Fibroblast of peridontal ligament (primary cell): Measurements from ENCODE around the gene ADARB2.
"Not testable (repeated sequence)": the region's sequence is repeated elsewhere in the genome, so short reads cannot be mapped to it uniquely, and the experiment has no call there.

Experiments used
- DNase-seq: peaks from one replicate; pipeline ENCODE4 v3.0.0-alpha.2; 2010; ENCODE audit errors: extremely low read depth

The ADARB2 gene

DNA sequence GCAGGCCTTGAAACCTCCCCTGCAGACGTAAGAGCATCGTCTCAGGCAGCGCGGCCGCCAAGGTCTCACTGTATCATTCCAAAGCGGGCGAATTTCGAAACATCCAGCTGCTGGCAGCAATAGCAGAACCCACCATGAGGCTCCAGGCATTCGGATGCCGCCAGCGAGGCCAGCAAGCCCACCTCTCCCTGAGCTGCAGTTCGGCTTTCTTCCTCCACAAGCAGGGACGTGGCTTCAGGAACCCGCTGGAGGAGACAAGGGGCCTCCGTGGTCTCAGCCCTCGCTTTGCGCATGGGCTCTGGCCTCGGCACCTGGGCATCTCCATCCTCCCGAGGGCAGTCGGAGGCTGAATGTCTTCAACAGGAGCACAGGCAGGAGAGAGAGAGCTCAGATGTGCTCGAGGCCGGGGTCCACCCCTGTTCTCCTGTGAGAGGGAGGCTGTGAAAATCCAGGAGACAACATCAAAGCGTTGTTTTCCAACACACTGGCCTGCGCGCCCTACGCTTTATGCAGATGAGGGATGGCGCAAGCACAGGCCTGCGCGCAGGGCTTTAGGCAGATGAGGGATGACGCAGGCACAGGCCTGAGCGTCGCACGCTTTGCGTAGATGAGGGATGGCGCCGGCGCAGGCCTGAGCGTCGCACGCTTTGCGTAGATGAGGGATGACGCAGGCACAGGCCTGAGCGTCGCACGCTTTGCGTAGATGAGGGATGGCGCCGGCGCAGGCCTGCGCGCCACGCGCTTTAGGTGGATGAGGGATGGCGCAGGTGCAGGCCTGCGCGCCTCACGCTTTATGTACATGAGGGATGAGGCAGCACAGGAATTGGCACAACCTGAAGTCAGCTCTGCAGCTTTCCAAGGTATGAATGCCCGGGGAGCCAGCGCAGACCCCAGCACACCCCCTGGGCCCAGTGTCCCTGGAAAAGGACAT is 577.9 kb downstream of the ADARB2 start:
- DNase-seq = no peak

DNA sequence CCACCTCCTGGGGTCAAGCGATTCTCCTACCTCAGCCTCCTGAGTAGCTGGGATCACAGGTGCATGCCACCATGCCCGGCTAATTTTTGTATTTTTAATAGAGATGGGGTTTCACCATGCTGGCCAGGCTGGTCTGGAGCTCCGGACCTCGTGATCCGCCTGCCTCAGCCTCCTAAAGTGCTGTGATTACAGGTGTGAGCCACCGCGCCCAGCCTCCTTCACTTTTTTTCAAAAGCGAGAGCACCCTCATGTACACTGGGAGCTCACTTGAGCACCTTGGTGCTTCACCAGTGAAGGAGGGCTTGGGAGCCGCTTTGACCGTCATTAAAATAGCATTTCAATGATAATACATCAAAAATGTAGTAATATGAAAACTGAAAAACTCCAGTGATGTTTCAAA is 578.8 kb downstream of the ADARB2 start:
- not testable (repeated sequence) for DNase-seq

DNA sequence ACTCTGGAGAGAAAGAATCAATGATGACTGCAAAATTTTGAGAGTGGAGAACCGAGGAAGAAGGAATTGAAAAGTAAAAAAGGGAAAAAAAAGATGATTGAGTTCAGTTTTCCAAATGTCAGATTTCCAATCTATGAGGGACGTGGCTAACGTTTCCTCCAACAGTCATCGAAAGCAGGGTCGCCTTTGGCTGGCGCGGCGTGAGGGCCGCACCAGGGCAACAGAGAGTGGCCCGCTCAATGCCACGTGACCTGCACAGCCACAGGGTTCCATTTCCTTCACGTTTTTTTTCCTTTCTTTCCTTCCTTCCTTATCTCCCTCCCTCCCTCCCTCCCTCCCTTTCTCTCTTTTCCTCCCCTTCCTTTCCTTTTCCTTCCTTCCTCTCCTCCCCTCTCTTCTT is 579.3 kb downstream of the ADARB2 start:
- no peak for DNase-seq

DNA sequence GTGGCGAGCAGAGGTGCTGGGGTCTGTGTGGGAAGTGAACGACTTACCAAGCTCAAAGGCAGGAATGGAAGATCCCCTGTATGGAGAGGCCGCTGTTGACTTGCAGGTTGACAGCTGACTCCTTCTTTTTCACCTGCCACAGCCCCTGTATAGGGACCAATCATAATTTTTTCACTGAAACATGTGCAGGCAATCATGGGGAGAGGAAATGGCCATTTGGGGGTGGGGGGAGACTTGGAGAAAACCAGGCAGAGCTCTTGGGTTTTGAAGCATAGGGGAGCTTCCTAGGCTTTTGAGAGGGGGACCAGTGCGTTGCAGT is 579.8 kb downstream of the ADARB2 start:
- no peak for DNase-seq

DNA sequence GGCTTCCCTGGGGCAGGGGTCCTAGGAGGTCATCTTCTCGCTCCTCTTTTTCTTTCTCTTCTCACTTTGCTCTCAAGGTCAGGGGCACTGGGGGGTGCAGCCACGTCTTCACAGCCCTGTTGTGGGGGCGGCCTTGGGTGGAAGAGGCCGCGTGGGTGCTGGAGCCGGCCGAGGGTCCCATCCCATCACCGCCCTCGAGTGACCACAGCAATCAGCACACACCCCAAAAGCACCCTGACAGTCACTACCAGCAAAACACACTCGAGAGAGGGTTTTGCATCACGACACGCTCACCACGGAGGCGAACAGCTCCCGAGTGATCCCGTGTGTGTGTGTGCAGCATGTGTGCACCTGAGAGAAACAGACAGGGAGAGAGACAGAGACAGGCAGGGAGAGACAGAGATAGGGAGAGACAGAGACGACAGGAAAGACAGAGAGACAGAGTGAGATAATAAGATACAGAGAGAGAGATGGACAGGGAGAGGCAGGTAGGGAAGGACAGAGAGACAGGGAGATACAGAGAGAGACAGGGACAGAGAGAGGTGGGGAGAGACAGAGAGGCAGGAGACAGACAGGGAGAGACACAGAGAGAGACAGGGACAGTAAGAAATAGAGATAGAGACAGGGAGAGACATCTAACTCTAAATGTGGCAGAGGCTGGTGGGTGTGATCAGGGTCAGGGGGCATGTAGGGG is 580.3 kb downstream of the ADARB2 start:
- DNase-seq = no peak

DNA sequence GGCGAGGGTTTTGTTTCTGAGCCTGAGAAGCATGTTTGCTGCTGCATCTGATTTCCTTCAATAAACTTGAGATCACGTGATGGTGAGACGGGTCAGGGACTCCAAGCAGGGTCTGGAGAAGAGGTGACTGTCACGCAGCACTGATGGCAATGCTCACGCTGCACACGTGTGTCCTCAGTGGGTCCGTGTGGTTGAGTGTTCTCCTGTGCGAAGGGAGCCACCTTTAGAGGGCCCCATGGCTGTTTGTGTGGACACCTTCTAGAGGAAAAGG is 580.8 kb downstream of the ADARB2 start:
- DNase-seq = no peak

DNA sequence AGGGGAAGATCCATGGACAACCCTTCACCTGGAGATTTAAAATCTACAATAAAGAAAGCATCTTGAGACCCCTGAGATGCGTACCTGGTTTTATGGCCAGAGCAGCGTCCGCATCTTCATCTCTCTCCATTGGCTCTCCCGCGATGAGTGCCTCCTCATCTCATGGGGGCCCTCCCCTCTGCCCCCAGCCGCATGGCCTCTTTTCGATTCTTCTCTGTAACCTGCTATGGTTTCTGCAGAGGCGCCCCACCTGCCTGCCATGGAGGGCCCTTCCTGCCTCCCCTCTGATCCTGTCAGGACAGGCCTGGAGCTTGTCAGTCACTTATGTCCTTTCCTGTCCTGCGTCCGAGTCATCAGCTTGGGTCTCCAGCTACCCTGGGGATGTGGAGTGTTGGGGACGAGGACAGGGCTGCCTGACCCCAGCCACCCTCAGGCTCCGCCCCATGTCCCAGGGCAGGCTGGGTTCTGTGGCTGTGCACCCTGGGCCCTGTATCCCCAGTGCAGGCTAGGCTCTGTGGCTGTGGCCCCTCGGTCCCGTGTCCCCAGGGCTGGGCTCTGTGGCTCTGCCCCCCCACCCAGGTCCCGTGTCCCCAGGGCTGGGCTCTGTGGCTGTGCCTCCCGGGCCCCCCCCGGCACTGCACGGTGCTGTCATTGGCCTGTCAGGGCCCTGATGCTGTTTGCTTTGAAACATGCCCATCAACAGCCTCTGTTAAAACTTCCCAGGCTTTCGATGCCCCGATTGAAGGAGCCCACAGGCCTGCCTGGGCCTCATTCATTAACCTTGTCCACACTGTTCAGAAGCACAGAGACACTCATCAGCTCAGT is 581.3 kb downstream of the ADARB2 start:
- DNase-seq = no peak

DNA sequence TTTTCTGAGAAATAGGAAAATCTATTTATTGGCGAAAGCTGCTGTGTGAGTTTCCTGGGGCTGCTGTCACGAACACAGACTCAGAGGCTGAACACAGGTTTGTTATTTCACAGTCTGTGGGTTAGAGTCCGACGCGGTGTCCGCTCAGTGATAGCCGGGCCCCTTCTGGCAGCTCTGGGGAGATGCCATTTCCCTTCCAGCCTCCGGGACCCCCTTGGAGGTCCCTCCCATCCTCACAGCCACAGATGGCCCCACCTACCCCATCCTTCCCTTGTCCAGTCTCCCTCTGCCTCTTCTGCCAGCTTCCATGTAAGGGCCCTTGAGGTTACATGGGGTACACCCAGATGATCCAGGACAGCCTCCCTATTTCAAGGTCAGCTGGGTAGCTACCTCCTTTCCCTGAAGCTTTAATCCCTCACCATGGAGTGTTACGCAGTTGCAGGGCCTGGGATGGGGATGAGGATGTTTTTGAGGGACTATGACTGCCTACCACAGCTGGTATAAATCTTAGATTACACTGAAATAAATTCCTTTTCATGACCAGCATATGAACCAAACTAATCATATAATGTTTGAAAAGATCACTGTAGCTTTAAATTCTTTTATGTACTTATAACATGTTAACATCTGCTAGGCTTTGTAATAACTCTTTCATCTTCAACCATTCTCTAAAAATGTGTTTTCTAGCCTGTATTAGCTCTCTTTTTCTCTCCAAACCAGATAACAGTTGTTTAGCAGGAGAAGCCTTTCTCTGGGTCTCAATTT is 582.6 kb downstream of the ADARB2 start:
- DNase-seq = no peak

DNA sequence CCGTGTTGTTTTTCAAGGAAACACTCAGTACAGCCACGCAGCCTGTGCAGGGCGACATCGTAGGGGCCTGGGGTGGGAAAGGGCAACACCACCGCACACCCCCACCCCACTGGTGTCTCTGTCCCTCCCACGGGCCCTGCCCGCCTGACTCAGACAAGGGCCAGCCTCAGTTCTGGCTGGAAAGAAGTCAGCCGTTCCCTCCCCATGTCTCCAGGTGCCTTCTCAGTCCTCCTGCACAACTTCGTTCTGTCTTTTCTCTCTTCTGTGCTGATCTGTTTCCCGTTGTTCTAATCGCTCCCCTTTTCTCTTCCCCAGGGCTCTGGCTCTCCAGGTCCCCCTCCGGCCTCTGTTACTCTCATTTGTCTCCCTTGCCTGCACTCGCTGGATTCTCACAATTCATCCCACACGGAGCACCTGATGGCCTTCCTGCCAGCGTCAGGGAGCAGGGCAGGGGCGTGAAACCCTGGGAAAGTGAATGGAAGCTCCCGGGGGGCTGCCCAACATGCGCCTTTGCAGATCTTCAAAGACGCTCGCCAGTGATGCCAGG is 583.4 kb downstream of the ADARB2 start:
- DNase-seq = no peak

DNA sequence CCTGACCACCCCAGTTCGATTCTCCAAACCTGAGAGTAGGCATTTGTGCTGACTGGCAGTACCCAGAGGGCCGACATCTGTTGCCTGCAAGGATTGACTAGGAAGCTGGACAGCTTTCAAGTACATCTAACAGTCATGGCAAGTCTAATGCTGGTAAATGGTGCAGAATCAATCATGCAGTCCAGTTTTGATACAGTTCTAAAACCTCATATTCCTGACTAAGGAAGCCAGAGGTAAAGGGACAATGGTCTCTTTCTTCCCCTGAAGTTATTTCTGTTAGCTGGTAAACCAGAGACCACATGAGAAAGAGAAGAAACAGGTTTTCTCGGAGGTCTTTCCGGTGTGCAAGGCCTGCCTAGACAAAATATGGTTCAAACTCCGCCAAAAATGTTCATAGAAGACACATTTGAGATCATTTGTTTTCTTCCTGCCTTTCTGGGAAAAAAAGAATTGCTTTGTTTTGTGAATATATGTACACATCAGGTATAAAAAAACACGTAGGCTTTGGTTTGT is 584.0 kb downstream of the ADARB2 start:
- DNase-seq = no peak

DNA sequence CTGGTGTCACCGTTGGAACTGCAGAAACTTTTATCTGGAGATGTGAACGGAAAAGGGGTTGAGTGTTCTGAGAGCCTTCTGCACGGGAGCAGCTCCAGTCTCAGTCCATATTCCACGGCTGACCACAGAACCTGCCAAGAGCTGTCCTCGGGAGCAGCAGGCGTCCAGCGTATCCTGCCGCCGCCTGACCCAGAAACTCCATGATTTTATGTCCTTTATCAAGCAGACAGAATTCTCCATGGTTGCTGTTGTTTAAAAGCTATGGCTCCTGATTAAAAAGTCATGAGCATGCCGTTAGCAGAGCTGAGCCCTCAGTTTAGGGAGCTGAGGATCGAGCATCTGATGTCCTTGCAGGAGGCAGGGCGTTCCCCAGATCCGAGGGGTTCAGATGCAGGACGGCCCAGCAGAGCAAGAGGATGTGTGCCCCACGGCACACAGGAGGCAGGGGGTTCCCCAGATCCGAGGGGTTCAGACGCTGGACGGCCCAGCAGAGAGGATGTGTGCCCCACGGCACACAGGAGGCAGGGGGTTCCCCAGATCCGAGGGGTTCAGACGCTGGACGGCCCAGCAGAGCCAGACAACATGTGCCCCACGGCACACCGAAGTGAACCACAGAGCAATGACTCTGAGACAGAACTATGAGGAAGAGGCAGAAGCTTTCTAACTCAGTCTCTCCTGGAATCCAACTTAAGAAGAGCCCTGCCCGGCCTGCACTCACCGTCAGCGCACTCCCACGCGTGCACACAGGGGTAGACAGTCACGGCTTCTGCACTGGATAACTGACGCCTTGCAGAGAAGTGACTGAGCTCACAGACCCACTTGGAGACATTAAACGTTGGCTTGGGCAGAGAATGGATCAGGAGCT is 584.7 kb downstream of the ADARB2 start:
- no peak for DNase-seq

DNA sequence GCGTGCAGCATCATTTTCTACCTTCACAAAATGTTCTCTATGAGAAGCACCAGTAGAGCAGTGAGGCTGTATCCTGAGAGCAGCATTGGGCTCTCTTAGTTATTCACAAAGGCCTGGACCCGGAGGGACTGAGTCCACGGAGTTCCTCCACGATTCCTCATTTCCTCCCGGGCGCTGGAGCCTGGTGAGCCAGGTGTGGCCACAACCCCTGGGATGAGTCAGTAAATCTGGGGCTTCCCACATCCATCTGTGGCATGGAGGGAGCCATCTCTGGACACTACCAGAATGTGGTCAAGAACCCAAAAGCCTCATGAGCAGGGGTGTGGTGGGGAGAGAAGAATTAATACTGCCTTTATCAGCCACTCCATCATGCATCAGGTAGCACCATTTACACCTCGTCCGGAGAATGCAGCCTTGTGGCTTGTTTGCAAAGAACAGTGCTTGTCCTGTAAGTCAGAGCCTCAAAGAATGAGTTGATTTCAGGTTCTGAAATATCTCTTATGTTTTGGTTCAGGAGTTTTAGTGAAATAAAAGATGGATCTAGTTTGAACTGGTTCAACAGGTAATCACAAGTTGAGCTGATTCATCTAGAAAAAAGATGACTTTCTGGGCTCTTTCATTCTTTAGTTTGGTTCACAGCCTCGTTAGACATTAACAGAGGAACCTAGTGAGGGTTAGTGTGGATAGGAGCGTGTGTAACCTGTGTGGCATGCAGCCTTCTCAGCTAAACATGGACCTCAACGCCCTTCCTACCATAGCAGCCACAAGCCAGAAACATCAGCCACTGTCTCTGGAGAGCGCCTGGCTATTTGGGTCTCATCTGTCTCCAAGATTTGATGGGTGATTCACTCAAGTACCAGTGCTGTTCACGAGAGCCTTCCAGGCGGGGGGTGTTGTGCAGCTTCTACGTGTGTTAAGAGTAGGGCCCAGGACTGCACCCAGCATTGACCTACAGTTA is 586.0 kb downstream of the ADARB2 start:
- DNase-seq = no peak

DNA sequence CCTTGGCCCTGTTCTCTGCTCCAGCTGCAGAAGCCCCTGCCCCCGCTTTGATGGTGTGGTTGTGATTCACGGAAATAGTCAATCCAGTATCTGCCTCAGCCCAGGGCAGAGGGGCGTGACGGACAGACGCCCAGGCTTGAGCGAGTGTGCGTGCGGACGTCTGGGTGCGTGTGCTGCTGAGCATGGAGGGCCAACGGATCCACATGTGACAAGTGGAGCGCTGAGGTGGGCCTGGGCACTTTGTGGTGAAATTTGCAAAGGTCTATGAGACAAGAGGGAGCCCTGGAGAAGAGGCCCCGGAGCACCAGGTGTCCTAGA is 586.7 kb downstream of the ADARB2 start:
- no peak for DNase-seq

DNA sequence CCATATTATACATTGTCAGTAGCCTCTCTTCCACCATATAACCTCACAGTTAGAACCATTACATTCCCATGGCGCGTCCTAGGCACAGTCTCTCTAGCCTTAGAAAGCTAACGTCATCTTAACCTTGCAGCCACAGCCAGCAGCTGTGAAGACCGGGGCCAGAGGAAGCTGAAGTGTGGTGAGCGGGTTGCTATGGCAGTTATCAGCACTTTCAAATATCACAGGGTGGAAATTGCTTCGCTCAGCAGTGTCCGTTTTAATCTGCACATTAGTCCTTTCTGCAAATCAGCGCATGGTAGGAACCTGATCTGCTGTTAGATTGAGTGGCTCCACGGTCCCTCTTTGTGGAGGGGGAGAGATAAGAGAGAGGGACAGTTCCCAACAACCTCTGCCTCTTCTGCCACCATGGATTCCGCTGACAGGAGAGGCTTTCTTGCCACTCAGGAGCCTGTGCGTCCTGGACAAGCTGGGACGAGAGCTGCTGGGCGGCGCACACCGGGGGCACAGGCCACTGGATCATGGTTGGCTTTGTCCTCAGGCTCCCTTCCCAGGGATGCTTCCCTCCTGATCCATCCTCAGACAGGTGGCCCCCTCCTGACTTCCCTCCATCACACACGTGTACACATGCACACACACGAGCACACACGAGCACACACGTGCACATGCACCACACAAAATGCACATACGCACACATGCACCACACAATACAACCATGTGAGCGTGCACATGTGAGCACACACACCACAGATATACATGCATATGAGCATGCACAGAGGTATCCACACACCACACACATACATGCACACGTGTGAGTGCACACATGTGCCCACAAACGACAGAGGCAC is 587.3 kb downstream of the ADARB2 start:
- DNase-seq = no peak

DNA sequence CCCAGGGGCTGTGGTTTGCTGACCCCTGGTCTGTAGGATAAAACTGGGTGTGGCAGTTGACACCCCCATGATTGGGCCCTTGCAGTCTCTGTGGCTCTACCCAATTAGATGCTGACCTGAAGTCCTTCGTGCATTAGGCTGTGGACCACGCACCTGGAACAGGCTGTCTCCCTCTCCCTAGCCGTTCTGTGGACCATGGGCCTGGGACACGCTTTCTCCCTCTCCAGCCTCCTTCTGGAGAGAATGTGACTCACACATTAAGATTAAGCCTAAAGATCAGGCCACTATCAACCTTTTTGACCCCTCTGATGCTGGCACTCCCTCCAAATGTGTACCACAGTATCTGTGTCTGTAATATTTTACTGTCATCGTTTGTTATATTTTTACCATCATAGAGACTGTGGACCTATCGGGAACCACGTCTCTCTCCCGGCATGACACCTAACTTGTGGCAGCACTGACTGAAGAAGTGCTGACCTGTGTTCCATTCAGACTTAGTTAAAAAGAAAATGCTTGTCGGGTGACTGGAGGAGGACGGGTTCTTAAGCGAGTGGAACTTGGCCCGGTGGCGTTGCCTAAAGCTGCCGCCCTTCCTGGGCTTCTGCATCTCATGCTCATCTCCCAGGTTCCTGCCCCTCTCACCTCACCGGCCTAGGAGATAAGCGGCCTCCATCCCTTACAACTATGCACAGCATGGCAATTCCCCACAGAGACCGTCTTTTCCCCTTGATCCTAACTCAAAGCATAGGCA is 588.3 kb downstream of the ADARB2 start:
- no peak for DNase-seq

DNA sequence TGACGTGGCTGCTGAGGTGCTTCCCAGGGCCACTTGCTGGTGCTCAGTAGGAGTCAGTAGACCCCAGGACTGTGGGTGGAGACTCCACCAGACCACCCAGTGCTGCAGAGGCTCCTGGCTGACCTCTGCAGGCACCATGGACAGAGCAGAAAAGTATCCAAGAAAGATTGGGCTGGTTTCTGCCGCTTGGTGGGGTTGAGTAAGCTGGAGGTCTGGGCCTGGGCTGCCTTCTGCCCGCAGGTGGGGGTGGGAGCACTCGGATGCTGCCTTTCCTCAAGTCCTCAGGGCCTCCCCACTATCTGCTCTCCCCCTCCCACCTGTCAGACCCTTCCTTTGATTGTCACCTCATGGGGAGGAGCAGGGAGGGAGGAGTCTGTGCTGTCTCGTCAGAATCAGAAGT is 589.5 kb downstream of the ADARB2 start:
- no peak for DNase-seq

DNA sequence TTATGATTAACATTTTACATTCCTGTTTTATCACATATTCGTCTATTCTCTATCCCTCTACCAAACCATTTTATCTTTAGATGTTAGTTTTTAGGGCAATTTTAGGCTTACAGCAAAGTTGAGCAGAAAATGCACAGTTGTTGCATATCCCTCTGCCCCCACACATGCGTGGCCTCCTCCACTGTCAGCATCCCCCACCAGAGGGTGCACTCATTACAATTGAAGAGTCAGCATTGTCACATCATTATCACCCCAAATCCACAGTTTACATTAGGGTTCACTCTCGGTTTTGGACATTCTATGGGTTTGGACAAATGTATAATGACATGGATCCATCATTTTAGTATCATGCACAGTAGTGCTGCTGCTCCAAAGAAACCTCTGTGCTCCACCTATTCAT is 594.7 kb downstream of the ADARB2 start:
- no peak for DNase-seq

DNA sequence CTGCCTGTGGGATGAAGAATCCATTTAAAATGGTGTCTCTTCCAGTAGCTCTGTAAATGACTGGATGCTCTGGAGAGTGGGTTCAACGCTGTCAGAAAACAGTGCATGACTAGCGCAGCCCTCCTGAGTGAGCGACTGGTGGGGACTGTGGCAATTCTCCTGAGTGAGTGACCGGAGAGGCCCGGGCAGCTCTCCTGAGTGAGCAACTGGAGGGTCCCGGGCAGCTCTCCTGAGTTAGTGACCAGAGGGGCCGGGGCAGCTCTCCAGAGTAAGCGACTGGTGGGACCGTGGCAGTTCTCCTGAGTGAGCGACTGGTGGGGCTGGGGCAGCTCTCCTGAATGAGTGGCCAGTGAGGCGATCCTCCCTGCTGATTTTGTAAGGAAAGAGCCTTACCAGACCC is 595.6 kb downstream of the ADARB2 start:
- no peak for DNase-seq
